Lung microvascular endothelial cell (primary cell): Measurements from ENCODE around the gene CAB39L. TPM values are rescaled to one million over a fixed set of nuclear protein-coding genes. Genes with fewer than 3 reads are reported as not detected.

Source experiments
- DNase-seq, 2 donors: peaks; one replicate each; pipeline versions ENCODE4 v3.0.0 to v3.0.0-alpha.2; 2010; ENCODE audit warnings: low read depth in 2 of 2
- total RNA-seq: library from RNA; depleted of rRNA; stranded (reverse); fragments of >200 nt; gene quantifications from 2 replicates; pipeline ENCODE4 v1.2.1, GENCODE V29; 2014

CAB39L gene
- 6.2 and 6.3 TPM in 2 replicates for total RNA-seq

DNA sequence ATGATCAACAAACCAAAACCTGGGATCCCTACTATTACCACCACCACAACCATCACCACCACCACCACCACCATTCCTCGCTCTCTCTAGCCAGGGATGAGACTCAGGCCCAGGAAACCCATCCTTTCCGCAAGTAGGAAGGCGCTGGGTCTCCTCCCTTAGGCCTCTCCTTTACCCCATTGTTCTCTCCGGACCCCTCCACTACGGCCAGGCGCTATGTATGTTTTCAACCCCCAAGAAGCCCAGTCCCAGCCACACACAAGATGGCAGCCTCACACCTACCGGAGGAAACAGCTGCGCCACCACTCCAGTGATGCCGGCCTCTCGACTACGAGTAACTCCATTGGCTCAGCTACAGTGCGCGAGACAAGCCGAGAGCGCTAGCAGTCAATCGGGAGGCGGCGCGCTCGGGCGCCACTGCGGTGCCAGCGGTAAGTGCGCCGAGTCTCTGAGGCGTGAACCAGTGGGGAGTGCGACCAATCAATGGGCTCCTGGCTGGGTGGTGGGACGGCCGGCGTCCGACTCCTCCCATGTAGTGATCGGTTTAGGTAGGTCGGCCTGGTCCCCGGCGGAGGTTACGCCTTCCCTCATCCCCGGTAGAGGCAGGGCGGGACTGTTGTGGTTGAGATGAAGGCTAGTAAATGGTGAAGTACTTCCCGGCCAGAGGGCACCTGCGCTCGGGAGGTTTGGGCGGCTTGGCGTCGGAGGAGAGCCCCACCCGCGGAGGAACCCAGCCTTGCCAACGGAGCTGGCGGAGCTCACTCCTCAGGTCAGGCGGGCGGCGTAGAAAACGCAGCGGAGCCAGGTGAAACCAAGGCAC lies at the start of gene CAB39L, which contains the start of gene SETDB2:
Gene CAB39L (minus strand): TSS at position 361 of the 820 bp plus-strand sequence. CDS start 61,154 bp downstream, outside the sequence.
Gene SETDB2 (plus strand): TSS at position 571 of the 820 bp plus-strand sequence. CDS start 7,620 bp downstream, outside the sequence.
- peak; percentile 99 for DNase-seq

DNA sequence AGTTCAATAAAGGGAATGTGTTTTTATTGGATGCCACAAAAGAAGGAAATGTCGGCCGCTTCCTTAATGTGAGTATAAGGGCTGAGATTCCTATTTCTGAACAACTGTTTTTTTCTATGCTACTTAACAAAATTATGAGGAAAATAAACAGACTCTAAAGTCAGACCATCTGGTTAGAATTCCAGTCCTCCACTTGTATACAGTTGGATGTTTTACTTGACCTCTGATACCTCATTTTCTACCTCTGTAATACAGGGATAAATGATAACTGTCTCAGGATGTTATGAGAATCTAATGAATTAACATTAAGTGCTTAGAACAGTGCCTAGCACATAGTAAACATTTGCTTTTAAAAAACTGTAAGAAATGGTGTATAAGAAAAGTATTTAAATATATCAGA lies 44.7 kb upstream of the CAB39L start:
- no peak for DNase-seq

DNA sequence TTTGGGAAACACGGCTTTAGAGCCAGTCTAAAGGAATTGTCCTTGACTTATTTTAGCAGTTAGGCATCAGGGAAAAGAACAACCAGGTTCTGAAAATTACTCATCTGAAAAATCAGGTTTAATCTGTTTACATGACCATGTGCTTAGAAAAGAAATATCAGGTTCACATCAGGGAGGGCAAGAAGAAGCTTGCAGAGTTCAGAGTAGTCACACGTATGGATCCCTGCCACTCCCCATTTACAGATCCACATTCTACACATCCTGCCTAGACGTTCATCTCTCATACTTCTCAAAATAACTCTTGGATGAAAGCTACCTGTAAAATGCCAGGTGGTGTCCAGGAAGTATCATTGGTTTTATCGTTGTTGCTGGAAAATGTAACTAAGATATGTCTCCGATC lies 37.9 kb upstream of the CAB39L start:
- no peak for DNase-seq

DNA sequence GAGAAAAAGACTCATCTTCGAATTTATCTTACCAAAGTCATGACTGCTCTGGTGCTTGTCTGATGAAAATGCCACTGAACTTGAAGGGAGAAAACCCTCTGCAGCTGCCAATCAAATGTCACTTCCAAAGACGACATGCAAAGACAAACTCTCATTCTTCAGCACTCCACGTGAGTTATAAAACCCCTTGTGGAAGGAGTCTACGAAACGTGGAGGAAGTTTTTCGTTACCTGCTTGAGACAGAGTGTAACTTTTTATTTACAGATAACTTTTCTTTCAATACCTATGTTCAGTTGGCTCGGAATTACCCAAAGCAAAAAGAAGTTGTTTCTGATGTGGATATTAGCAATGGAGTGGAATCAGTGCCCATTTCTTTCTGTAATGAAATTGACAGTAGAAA lies 32.7 kb upstream of the CAB39L start:
- DNase-seq, result no peak

DNA sequence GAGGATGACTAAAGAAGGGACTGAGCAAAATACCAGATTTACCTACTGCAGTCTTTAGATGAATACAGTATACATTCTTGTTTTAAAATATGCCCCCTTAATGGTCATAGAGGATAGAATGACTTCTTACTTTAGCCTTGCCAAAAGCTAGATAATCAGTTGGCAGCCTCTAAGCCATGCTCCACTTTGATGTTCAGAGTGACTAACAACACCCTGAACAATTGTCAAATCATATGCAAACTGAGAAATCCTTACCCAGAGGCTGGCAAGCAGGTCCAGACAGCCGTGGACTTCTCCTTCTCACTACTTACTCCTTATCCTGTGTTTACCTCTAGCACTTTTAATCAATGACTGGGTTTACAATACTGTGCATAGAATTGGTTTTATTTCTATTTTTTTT lies 28.3 kb upstream of the CAB39L start:
- DNase-seq, result no peak

DNA sequence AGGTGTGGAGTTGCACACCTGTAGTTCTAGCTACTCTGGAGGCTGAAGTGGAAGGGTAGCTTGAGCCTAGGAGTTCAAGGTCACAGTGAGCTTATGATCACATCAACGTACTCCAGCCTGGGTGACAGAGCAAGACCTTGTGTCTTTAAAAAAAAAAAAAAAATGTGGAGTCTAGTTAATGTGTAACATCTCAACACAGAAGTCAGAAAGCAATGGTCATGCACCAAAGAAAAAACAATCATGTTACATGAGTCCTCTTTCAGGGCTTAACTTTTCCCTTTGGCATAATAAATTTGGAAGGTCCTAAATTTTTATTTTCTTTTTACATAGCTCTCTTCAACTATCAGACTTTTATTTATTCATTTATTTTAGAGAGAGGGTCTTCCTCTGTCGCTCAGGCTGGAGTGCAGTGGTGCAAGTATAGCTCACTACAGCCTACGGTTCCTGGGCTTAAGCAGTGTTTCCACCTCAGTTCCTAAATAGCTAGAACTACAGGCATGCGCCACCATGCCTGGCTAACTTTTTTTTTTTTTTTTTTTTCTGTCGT lies 22.5 kb upstream of the CAB39L start:
- DNase-seq, result no peak

DNA sequence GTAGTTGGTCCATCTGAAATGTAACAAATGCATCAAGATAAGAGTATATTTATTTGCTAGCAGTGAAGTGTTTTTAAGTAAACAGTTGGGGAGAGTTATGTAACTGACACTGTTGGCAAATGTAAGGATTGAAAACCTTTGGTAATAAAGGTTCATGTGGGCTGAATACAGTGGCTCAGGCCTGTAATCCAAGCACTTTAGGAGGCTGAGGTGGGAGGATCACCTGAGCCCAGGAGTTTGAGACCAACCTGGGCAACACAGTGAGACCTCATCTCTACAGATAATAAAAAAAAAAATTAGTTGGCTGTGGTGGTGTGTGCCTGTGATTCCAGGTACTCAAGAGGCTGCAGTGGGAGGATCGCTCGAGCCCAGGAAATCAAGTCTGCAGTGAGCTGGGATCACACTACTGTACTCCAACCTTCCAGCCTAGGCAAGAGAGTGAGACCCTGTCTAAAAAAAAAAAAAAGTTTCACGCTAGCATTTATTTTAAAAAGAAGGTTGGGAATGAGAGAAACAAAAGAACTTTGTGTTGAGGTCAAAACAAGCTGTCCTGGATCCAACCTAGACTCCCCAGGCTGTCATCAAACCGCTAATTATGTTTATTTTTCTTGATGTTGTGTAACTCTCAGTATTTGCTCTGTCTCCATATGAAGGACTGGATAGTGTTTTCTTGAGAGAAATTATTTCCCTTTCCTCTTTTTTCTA lies 20.9 kb upstream of the CAB39L start:
- DNase-seq, result no peak

DNA sequence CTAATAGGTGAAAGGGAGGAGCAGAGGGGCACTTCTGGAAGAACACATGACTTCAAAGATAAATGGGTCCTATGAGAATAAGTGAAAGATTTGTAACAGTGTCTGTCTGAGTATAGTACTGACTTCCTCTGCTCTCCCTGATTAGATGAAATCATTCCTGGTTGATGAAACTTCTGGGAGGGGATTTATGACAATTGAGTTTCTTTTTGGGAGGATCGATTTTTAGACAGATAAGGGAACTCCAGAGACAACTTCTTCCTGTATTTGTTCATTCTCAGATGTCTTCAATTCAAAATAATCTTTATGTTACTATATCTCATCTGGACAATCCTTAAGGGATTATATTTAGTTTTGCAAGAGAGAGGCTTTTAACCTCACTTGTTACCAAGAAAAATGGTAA lies 20.2 kb upstream of the CAB39L start:
- no peak for DNase-seq

DNA sequence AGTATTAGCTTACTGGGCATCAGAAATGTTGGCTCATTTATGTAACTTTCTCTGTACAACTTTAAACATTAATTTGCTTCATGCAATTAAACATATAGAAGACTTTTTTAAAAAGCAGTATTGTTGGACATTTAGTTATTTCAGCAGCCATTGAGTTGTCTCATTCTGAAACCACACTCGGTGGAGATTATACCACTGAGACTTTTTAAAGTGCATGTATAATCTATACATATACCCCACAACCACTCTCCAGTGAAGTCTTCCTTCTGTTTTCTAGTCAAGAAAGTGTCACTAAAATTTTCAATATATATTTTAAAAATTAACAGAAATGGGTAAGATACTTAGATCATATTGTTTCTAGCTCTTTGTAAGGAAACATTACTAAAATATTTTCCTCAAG lies 15.7 kb upstream of the CAB39L start:
- no peak for DNase-seq

DNA sequence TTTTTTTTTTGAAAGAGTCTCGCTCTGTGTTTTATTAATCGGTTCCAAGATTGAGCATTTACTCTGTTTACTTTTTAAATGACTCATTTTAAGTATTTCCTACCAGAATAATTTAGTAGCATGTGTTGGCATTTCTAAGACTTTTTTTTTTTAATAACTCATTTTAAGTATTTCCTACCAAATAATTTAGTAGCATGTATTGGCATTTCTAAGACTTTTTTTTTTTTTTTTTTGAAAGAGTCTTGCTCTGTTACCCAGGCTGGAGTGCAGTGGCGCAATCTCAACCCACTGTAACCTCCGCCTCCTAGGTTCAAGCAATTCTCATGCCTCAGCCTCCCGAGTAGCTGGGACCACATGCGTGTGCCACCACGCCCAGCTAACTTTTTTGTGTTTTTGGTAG lies 13.4 kb upstream of the CAB39L start:
- peak in 1 of 2 donors; percentile 41 for DNase-seq

DNA sequence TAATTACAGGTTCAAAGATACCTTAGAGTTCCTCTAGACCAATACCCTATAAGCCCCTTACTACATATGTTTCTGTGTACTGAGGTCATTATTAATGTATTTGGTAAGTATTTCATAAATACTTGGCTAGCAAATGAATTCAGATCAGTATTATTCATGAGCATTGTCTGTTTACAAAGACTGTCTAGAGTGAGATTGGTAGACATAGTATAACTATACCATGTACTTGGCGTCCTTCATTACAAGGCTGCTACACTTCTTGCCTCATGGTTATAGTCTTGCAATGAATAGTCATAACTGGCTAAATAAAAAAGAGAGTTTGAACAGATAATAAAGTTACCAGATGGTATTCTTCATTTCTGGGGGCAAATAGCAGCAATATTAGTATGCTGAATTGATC lies 12.3 kb upstream of the CAB39L start:
- no peak for DNase-seq

DNA sequence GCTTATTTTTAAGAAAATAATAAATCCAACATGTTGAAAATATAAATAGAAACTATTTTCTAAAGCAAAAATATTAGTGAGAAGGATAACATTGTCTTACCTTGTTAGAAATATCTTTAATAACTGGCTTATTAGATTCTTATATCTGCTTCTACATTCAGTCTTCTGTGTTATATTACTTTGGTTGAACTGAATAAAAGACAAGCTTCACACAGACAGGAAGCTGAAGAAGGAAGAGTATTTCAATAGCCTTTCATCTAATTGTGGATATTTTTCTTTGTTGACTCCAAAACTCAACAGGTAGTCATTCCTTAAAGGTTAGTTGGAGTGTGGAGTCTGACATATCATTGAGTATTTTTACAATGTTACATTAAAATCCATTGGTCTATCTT lies 11.1 kb upstream of the CAB39L start:
- DNase-seq, result no peak

DNA sequence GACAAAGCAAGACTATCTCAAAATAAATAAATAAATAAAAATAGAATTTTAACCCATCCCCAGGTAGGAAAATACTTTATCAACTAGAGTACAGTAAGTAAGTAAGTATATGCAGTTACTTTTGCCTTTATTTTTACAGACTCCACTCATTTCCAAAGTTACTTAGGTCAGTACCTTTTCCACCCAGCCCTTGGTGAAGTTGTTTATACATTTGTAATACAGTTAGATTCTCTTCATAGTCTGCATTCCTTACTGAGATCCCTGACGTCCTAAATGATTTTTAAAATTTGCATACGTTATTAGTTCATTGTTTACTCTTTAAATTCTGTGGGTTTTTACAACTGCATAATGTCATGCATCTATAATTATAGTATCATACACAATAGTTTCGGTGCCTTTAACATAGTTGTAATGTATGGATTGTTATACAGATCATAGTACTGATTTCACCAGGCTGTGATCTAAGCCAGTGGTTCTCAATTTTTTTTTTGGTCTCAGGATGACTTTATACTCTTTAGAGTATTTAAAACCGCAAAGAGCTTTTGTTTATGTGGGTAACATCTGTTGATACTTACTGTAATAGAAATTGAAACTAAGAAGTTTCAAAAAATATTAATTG lies 10.6 kb upstream of the CAB39L start:
- DNase-seq, result no peak

DNA sequence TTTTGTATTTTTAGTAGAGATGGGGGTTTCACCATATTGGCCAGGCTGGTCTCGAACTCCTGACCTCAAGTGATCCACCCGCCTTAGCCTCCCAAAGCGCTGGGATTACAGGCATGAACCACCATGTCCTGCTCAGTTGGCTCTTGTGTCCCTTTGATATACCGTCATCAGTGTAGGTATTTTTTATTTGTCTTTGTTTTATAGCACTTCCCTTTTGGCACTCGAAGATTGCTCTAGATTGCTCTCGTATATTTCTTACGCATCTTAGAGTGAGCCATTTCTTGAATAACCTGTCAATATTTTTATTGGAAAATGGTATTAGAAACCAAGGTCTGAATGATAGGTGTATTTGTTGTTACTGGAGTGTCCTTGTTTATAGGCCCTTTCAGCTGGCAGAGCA lies 9.6 kb upstream of the CAB39L start:
- no peak for DNase-seq

DNA sequence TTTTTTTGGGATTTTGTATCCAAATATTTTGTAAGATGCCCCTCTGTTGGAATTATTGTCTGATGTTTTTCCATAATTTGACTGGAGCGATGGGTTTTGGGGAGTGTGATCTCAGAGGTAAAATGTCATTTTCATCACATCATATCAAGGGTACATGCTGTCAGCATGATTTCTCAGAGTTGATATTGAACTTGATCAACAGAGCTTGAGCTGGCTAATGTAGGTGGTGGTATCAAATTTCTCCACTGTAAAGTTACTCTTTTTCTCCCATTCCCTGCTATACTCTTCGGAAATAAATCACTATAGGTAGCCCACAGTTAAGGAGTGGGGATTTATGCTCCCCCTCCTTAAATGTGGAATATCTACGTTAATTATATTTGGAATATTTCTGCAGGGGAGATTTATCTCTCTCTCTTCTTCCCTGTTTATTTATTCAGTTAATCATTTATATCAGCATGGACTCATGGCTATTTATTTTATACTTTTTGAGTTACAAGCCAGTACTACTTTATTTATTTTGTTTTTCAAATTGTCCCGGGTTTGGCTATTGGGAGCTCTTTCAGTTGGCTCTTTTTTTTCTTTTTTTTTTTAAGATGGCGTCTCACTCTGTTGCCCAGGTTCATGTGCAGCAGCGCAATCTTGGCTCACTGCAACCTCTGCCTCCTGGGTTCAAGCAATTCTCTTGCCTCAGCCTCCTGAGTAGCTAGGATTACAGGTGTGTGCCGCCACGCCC lies 9.0 kb upstream of the CAB39L start:
- no peak for DNase-seq

DNA sequence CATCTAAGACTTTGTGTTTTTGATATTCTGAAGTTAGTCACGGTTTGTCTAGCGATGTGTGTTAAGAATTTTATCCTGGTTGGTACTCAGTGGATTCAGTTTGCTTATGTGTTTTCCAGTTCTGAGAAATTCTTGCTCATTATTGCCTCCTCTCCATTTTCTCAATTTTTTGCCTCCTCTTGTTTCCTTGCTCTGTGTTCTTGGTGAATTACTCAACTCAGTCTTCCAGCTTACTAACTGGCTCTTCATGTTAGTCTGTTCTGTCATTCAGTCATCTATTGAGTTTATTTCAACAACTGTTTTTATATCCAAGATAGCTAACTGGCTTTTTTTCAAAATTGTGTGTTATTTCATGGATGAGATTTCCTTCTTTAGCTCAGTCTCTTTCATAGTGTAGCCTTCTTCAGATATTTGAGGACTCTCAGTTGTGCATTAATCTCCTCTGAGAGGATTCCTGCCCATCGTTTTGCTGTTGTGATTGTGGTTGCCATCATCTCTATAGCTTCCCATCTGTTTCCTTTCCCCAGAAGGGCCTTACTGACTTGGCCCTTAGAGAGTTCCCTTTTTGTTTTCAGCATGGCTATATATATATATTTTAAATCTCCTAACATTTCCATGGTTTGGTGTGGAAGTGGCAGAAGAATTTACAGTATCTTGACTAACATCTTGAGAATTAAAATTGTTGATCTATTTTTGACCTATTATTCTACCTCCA lies 6.4 kb upstream of the CAB39L start:
- no peak for DNase-seq

DNA sequence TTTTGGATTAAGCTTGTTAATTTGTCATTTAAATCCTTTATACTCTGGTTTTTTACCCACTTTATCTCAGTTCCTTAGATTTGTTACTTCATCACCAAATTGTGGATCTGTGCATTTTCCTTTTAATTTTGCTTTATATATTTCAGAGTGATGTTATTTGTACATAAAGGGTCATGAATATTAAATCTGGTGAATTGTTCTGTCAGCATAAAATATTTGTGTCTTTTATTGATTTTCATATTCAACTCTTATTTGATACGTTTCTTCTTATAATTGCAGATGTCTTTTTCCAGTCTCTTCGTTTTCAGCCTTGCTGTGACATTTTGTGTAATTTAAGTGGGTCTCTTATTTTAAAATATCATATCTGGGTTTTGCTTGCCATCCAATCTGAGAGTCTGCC lies 4.9 kb upstream of the CAB39L start:
- DNase-seq, result no peak

DNA sequence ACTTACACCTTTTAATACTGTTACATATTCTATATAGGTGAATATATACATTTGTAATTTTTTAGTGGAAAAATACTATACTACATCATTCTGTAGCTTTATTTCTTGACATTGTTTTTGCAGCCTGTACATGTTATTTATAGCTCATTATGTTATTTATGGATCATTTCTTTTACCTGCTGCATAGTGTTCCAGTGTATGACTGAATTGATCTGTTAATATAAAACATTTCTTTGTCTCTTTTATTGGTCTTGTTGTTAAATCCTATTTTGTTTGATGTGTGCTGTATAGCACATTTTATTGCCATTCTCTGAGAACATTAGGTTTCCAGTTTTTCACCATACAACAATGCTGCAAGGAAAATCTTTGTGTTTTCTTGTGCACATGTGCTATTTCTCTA lies 2.6 kb upstream of the CAB39L start:
- no peak for DNase-seq

DNA sequence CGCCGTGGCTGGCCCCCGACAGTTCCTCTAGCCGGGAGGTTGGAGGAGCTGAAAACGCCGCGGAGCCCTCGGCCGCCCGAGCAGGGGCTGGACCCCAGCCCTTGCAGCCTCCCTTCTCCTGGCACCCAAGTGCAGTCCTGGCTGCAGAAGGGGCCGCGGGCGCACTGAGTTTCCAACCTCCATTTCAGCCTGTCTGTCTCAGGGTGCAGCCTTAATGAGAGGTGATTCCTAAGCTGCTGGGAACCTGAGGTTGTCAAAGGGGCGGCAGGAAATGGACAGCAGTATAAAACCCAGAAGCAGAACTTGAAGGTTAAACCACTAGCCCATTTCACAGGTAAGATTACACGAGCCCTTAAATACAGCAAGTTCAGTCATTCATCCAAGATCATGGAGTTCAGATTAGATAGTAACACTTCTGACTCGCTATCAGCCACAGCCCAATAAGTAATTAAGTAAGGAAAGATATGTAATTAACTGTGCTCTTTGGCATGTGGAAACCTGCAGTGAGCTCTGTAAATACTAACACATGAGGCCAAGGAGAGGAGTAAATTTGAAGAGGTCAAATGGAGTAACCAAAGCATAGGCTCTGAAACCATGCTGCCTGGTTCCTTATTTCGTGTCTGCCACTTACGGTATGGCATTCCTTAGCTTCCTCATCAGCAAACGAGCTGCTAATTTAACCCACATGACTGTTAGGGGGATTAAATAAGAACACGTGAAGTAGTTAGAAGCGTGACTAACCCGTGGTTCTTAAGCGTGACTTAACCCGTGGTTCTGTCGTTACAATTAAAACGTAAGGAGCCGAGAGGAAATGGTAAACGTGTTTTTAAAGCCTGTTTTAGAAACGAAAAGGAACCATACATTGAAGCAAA lies 896 bp upstream of the CAB39L start:
- peak; percentile 26 to 65 for DNase-seq

DNA sequence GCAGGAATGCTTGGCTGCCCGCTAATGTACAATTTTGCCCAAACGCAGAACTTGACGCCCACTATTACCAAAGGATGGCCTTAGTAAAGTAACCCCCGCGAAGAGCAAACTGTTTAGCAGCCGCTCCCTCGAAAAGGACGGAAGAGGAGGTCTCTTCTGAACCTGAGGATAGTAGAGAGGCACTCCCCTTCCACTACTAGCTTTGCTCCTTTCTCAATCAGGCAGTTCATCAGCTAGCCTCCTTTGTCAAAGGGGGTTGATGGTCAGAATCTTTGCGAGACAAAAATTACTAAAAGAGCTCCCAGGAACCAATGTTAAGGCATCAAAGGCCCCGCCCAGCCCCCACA lies 534 bp downstream of the CAB39L start:
- peak; percentile 42 to 47 for DNase-seq
